ENCODE results near the gene PSTK.

PSTK gene

DNA sequence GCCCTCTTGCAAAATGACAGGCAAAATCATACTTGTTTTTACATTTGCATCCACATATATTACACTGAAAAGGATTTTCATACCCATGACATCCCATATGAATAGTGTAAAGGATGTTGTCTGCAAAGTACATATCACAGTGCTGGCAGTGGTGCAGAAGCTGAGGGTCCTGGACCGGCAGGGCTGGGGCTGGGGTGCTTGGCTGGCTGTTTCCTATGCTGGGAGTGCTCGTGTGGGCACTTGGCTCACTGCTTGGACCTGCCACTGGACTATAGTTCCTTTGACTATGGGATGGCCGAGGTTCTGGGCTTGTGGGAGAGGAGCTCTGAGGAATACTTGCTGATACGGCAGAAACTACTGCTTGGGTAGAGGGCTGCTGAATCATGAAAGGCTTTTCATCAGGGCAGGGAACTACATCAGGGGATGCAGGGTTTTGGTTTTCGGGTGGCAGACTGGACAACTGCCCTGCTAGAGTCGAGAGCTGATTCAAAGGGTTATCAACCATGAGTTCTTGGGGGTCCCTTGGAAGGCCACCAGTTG lies 13.7 kb downstream of the PSTK start:
- DNase-seq = no peak

GRCh38 chr10:122995936-122996335 lies 15.7 kb downstream of the PSTK start:
- DNase-seq = no peak

DNA sequence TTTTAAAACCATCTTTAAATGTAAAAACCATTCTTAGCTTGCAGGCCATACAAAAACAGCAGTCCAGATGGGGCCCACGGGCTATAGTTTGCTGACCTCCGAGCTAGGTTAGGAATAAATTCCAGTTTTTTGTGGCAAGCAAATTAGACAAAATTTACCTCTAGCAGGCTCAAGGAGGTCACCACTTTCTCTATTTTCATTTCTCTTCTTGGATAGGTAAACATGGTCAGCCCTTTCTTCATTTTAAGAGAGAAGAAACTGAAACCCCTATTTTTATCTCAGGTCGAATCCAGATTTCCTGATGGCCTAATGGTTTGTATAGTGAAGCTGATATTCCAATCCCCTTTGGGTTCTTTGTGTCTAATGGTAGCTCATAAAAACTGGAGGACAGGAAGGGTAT lies 17.7 kb downstream of the PSTK start:
- no peak for DNase-seq

DNA sequence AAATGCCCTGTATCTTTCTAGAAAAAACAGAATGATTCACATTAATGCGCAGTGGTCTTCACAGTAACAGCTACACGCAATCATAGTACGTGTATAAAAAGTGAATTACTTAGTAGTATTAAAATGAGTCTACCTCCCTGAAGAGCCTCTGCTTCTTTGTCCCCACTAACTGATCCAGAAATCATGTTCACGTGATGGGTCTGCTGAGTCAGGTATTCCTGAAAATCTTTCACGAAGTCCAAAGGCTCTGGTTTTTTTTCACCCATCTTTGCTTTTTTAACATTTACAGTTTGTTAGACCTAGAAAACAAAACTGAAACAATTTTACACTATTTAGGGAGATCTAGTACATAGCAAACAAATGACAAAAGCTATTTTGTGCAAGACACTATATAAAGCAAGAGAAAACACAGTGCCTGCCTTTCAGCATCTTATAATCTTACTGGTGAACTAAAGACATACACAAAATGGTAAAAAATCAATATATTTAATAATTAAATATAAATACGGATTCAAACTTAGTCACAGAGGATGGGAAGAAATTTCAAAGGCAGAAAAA lies 18.2 kb downstream of the PSTK start:
- no peak for DNase-seq

GRCh38 chr10:122998934-122999333 lies 18.7 kb downstream of the PSTK start:
- DNase-seq = no peak

GRCh38 chr10:122999347-122999746 lies 19.1 kb downstream of the PSTK start:
- no peak for DNase-seq

GRCh38 chr10:123000155-123000554 lies 20.0 kb downstream of the PSTK start:
- DNase-seq = no peak

DNA sequence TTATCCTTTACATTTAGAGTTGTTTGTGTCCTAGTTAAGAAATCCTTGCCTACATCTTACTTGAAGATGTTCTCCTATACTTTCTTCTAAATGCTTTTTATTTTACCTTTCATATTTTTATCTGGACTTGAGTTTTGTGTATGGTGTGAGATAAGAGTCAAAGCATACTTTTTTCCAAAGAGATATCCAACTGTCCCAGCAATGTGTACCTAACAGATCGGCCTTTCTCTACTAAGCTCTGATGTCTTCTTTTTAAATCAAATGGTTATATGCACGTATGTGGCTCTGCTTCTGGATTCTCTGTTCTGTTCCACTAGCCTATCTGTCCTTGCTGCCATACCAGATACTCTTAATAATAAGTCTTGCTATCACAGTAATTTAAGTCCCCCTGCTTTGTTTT lies 21.2 kb downstream of the PSTK start:
- no peak for DNase-seq

- no peak for DNase-seq
Measured at GRCh38 chr10:123004298-123004697, 24.1 kb downstream of the PSTK start.

DNA sequence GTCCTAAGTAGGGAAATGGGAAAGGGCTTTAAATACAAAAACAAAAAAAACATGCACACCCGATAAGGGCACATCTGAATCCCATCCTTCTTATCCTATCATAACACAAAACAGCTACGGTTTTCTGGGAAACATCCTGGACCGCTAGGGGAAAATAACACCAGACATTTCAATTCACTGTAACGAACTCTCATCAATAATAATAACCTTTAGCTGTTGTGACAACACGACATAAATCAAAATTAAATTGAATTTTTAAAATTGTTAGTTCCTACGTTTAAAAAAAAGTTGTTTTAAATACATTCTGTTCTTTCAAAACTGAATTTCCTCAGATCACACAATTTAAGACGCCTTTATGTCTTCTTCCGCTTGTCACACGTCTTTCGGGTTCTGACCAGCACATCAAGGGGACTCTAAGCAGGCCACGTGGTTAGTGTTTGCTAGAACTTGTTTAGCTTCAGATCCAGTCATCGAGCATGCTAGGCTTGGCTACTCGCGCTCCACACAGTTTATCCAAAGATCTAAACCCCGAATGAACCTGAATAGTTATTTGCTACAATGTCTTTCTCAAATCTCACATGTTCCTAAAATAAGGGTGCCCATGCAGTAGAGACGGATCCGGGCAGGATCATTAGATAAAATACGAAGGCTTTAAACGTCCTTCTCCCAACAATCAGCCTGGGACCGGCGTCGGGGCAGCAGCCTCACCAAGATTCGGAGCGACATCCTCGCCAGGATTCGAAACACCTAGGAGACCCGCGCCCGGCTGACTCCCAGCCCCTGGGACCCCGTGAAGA lies 27.6 kb downstream of the PSTK start:
- no peak for DNase-seq

- peak; percentile 97 for DNase-seq
Measured at GRCh38 chr10:123008355-123009104, 28.3 kb downstream of the PSTK start, which contains the start of the genes ACADSB and IKZF5. TSS of gene ACADSB (plus strand) at chr10:123009006. CDS start at chr10:123009030, 24 bp downstream. TSS of gene IKZF5 (minus strand) at chr10:123008795. CDS start at chr10:122998625, 10,170 bp downstream.

DNA sequence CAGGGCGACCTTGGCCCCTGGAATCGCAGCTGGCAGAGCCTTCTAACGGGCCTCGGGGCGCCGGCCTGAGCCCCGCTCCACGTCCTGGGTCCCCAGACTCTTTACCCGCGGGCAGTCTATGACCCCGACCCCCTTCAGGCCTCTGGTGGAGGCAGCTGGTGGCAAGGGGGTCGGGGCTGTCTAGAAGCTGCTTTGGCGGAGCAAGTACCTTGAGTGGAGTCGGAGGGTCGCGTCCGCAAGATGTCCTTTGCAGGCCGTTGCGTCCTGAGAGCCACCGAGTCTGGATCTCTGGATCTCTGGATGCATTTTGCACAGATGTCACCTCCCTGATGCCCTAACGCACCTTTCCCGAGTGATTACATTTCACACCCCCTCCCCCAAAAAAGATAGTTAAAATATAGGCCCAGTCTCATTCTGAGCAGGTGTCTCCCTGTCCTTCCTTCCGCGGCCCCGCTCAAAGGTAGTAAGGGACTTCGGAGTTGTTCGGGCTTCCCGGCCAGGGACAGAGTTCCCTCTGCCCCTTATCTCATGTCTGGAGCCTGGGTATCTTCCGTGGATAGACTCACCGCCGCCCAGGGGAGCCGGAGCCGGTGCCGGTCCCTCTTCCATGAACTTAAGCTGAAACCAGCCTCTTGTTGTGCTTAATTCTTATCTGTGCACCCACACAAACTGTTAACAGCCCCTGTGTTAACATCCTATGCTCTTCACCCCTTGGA lies 29.1 kb downstream of the PSTK start:
- DNase-seq = no peak

- no peak for DNase-seq
Measured at GRCh38 chr10:123011987-123012386, 31.8 kb downstream of the PSTK start.

- DNase-seq = no peak
Measured at GRCh38 chr10:123013456-123014419, 33.5 kb downstream of the PSTK start.

GRCh38 chr10:123014772-123015171 lies 34.6 kb downstream of the PSTK start:
- DNase-seq = no peak

DNA sequence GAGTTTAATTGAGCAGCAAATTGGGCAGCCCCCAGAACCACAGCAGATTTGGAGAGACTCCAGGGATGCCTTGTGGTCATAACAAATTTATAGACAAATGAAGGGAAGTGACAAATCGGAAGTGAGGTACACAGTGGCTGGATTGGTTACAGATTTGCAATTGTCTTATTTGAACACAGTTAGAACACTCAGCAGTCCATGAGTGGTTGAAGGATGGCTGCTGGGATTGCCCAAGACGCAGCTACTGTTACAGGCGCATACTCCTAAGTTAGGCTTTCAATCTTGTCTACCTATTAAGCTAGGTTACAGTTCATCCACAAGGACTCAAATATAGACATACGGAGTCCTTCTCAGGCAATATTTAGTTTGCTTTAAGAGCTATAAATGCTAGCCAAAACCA lies 36.0 kb downstream of the PSTK start:
- no peak for DNase-seq

DNA sequence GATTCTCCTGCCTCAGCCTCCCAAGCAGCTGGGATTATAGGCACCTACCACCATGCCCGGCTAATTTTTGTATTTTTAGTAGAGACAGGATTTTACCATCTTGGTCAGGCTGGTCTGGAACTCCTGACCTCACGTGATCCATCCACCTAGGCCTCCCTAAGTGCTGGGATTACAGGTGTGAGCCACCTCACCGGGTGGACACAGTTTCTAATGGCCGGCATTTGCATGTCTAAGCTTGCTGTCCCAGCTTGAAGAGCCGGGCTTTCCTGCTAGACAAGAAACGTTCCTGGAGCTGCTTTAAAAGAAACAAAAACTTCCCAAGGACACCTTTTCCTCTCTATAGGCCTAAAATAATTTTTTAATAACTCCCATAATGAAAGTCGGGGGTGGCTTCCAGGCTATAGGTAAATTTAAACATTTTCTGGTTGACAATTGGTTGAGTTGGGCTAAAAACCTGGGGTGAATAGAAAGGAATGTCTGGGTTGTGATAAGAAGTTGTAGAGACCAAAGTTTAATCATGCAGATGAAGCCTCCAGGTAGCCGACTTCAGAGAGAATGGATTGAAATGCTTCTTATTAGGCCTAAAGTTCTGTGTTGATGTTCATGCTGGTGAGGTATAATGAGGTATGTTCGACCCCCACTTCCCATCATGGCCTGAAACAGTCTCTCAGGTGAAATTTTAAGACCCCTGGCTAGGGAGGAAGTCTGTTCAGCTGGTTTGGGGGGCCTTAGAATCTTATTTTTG lies 37.4 kb downstream of the PSTK start:
- no peak for DNase-seq

DNA sequence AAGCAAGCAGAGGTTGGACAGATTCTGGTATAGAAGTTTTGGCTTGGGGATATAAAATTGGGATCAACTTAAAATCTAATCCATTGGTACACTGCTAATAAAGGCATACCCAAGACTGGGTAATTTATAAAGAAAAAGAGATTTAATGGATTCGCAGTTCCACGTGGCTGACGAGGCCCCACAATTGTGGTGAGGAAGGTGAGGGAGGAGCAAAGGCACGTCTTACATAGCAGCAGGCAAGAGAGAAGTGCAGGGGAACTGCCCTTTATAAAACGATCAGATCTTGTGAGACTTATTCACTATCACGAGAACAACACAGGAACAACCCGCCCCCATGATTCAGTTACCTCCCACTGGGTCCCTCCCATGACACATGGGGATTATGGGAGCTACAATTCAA lies 38.3 kb downstream of the PSTK start:
- DNase-seq = no peak

DNA sequence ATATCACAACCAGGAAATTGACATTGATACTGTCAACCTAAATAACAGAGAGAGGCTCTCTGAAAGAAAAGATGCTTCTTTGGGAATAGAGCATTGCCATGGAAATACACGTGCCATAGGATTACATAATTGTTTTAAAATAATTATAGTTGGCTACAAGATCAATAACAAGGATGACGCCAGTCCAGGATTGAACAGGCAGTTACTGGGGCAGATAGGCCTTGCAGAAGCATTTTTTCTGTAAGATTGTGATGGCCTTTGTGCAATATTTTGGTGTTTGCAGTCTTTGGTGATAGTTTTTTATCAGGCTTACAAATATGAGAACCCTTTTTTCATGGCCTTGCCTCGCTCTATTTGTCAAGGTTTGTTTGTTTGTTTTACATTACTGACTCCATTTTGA lies 39.1 kb downstream of the PSTK start:
- DNase-seq = no peak

DNA sequence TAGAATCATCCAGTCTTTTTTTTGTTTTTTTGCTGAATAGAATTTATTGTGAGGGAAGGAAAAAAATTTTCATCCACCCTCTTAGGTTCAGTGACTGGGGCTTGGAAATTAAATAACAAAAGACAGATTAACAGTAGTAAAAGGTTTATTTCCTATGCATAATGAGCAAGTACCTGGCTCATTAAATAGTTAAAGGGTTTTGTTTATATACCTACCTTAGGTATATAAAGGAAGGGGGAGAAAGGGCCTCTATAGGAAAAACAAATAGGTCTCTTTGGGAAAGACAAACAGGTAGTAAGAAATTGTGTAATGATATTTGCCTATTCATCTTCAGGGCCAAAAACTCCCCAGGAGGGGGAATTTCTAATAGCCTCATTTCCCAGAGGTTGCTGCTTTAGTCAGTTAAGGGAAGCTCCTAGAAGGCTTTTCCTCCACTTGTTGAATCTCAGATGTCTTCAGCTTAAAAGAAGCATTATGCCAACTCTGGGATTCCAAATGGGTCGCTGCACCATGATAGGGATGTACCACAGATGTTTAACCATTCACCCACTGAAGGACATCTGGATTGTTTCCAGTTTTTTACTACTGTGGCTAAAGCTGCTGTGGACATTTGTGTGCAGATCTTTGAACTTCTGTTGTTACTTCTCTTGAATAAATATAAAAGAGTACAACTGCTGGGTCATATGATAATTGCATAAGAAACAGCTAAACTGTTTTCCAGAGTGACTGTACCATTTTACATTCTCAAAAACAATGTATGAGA lies 39.9 kb downstream of the PSTK start:
- DNase-seq = no peak

Data from T1000 (cell line).